BE2C (cell line): ENCODE measurements around the gene ADH1C.

ENCODE experiments used
- DNase-seq: peaks from one replicate; pipeline ENCODE4 v3.0.0-alpha.2; 2020
- H3K27me3 ChIP-seq: fragments of 250-450 bp; sonication (Bioruptor Pico); 2 replicates; pipeline ENCODE4 v1.5.1; 2020; ENCODE audit warnings: mild to moderate bottlenecking
- H3K36me3 ChIP-seq: fragments of 250-450 bp; sonication (Bioruptor Pico); 2 replicates; pipeline ENCODE4 v1.5.1; 2020; ENCODE audit warnings: mild to moderate bottlenecking
- H3K4me1 ChIP-seq: fragments of 250-450 bp; sonication (Bioruptor Pico); 2 replicates; pipeline ENCODE4 v1.5.1; 2020
- H3K4me3 ChIP-seq: 2 replicates; pipeline ENCODE4 v1.5.1; 2011; ENCODE audit warnings: low read depth, low read length
- H3K9me3 ChIP-seq: fragments of 250-450 bp; sonication (Bioruptor Pico); 2 replicates; pipeline ENCODE4 v1.5.1; 2020
- TF ChIP-seq, protein P1 (sequence below): IDR thresholded peaks from 2 replicates; pipeline ENCODE4 v1.5.1; 2012; ENCODE audit warnings: mild to moderate bottlenecking, low read depth, low read length

The ADH1C gene

DNA sequence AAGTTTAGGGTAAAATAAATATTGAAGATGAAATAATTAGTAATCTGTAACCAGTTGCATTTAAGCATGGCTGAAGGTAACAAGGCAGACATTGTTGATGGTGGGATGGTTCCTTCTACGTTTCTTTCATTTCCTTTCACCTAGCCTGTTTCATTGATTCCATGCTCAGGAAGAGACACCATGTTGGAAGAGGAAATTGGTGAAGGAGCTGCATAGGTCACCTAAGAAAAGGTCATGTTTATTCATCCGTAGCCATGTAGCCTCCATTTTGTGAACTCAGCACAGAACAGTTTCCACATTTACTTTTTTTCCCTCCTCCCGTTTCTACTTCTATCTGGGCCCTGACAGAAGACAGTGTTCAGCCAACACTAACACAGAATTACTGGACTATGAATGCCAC lies 35.2 kb downstream of the ADH1C start:
- H3K36me3 ChIP-seq, result no peaks in the 10 kb centered on the region
- DNase-seq, result no peak
- no peaks in the 10 kb centered on the region for H3K4me1 ChIP-seq
- H3K9me3 ChIP-seq, result no peaks in the 10 kb centered on the region
- no peaks in the 10 kb centered on the region for H3K27me3 ChIP-seq
- TF ChIP-seq, protein P1, sequence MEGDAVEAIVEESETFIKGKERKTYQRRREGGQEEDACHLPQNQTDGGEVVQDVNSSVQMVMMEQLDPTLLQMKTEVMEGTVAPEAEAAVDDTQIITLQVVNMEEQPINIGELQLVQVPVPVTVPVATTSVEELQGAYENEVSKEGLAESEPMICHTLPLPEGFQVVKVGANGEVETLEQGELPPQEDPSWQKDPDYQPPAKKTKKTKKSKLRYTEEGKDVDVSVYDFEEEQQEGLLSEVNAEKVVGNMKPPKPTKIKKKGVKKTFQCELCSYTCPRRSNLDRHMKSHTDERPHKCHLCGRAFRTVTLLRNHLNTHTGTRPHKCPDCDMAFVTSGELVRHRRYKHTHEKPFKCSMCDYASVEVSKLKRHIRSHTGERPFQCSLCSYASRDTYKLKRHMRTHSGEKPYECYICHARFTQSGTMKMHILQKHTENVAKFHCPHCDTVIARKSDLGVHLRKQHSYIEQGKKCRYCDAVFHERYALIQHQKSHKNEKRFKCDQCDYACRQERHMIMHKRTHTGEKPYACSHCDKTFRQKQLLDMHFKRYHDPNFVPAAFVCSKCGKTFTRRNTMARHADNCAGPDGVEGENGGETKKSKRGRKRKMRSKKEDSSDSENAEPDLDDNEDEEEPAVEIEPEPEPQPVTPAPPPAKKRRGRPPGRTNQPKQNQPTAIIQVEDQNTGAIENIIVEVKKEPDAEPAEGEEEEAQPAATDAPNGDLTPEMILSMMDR, result no peak
- no peak overlapping the region for H3K4me3 ChIP-seq

DNA sequence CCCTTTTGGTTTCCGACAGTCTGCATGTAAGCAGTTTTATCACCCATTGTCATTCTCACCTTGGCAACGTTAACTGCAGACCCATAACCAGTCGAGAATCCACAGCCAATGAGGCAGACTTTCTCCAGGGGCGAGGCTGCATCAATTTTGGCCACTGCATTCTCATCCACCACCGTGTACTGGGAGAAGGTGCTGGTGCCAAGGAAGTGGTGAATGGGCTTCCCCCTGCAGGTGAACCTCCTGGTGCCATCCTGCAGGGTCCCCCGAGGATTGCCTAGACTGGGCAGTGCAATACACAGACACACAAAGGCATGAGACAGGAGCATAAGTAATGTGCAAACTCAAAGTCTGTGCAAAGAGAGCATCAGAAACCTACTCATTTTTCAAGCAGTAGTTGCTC lies 36.7 kb downstream of the ADH1C start:
- Histone ChIP-seq H3K27me3 (no peaks in the 10 kb centered on the region), H3K9me3 (no peaks in the 10 kb centered on the region), H3K36me3 (no peaks in the 10 kb centered on the region), H3K4me1 (no peaks in the 10 kb centered on the region), H3K4me3 (no peak overlapping the region)
- DNase-seq, result no peak
- TF ChIP-seq, protein P1, result no peak

DNA sequence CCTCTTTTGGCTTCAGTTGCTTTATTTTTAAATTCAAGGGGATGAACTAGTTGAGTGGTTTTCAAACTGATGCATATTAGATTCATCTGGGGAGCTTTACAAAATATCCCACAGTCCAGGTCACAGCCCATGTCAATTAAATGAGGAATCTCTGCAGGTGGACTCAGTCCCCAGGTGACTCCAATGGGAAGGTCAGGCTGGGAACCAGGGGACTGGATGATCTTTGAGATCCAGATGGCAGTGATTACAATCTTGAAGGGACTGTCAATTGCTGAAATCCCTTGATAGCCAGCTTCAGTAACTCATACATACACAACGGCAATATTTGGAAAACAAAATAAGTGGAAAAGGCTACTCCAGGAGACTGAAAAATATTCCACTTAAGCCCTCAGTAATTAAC lies 38.3 kb downstream of the ADH1C start:
- TF ChIP-seq, protein P1, result no peak
- Histone ChIP-seq H3K4me3 (no peak overlapping the region), H3K27me3 (no peaks in the 10 kb centered on the region), H3K4me1 (no peaks in the 10 kb centered on the region), H3K9me3 (no peaks in the 10 kb centered on the region), H3K36me3 (no peaks in the 10 kb centered on the region)
- DNase-seq, result no peak

DNA sequence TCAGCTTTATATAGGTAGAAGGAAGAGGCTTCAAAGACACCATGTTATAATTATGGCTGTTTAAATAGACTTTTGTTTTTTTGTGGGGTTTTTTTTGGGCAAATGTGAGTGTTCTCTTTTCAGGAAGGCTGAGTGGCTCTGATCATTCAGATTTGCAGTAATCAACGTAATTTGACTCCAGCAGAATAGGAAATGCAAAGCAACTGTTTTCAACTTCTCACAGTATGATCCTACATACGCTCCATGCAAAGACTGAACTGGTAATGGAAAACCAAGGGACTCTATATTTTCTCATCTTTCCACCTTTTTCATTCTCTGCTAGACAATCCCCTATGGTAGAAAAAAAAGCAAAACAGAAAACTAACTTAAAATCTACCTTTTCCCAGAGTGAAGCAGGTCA lies 42.2 kb downstream of the ADH1C start:
- Histone ChIP-seq H3K27me3 (no peaks in the 10 kb centered on the region), H3K36me3 (no peaks in the 10 kb centered on the region), H3K4me1 (no peaks in the 10 kb centered on the region), H3K9me3 (no peaks in the 10 kb centered on the region), H3K4me3 (no peak overlapping the region)
- TF ChIP-seq, protein P1, result no peak
- no peak for DNase-seq

DNA sequence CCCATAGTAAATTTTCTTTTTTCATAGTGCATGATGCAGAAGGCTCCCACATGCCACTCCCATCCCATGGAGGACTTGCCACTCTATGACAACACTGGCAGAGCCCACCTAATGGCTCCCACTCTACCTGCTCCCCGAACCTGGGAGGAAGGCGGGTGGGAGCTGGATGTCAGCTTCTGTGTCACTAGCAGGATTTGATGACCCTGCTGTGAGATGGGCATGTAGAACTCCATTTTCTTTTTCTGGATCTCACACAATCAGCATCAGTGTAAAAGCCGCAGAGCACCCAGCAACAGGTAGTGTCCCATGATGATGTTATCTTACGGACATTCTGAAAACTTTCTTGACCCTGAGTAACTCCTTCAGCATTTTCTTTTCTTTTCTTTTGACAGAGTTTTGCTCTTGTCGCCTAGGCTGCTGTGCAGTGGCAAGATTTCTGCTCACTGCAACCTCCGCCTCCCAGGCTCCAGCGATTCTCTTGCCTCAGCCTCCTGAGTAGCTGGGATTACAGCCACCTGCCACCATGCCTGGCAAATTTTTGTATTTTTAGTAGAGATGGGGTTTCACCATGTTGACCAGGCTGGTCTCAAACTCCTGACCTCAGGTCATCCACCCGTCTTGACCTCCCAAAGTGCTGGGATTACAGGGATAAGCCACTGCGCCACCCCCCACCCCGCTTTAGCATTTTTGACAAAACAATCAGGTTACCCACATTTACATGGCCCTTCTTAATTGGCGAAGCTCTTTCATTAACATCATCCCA lies 46.7 kb downstream of the ADH1C start:
- Histone ChIP-seq H3K27me3 (no peaks in the 10 kb centered on the region), H3K4me1 (no peaks in the 10 kb centered on the region)
- no peak for DNase-seq

More for the DNA sequence above, 46.7 kb downstream of the ADH1C start:
- Histone ChIP-seq H3K4me3 (no peak overlapping the region), H3K9me3 (no peaks in the 10 kb centered on the region), H3K36me3 (no peaks in the 10 kb centered on the region)
- TF ChIP-seq, protein P1, result no peak
